Fibroblast of mammary gland (primary cell): ENCODE measurements around the gene TBL1X.

Experiments
- DNase-seq: peaks from one replicate; pipeline ENCODE4 v3.0.0-alpha.2; 2010; ENCODE audit warnings: low read depth
- H3K4me3 ChIP-seq: 2 replicates; pipeline ENCODE4 v1.5.1; 2011; ENCODE audit warnings: low read depth, mild to moderate bottlenecking, low read length, moderate library complexity; ENCODE audit not compliant: control insufficient read depth
- TF ChIP-seq, protein P1 (sequence below): conservative IDR thresholded peaks from 2 replicates; pipeline ENCODE4 v1.5.1; 2011; ENCODE audit warnings: low read depth, low read length, inconsistent platforms; ENCODE audit not compliant: control insufficient read depth, insufficient read depth

TBL1X gene

DNA sequence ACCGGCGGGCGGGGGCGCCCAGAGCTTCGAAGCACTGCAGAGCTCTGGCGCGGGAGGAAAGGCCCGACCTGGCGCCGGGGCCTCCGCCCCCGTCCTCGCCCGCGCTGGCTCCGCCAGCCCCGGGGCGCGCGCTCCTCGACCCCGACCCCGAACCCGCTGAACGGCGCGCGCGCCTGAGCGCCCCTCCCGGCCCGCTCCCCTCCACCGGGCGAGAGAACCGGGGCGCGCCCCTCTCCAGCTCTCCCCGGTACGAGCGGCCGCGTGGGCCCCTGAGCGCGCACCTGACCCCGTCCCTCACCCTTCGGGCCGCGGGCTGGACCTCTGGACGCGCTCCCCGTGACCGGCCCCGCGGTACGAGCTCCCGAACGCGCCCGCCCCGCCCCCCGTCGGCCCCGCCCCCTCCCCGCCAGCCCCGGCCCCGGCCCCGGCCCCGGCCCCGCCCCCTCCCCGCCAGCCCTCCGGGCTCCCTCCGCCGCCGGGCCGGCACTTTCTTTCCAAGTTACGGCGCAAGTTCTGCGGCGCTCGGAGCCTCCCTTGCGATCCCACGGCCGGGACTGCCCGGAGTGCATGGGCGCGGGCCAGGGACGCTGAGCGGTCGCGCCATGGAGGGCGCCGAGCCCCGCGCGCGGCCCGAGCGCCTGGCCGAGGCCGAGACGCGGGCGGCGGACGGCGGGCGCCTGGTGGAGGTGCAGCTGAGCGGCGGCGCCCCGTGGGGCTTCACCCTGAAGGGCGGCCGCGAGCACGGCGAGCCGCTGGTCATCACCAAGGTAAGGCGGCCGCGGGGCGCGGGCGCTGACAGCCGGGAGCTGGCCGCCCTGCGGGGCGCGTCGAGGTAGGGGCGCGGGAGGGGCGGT lies 321.3 kb downstream of the TBL1X start, which contains the start of gene SHROOM2:
TSS of gene SHROOM2 (plus strand) at position 486 of the 854 bp plus-strand sequence. CDS start at position 603, 117 bp downstream.
- H3K4me3 ChIP-seq: no peak within 1 kb of the TSS
- TF ChIP-seq, protein P1, sequence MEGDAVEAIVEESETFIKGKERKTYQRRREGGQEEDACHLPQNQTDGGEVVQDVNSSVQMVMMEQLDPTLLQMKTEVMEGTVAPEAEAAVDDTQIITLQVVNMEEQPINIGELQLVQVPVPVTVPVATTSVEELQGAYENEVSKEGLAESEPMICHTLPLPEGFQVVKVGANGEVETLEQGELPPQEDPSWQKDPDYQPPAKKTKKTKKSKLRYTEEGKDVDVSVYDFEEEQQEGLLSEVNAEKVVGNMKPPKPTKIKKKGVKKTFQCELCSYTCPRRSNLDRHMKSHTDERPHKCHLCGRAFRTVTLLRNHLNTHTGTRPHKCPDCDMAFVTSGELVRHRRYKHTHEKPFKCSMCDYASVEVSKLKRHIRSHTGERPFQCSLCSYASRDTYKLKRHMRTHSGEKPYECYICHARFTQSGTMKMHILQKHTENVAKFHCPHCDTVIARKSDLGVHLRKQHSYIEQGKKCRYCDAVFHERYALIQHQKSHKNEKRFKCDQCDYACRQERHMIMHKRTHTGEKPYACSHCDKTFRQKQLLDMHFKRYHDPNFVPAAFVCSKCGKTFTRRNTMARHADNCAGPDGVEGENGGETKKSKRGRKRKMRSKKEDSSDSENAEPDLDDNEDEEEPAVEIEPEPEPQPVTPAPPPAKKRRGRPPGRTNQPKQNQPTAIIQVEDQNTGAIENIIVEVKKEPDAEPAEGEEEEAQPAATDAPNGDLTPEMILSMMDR: no peak
- DNase-seq: no peak

DNA sequence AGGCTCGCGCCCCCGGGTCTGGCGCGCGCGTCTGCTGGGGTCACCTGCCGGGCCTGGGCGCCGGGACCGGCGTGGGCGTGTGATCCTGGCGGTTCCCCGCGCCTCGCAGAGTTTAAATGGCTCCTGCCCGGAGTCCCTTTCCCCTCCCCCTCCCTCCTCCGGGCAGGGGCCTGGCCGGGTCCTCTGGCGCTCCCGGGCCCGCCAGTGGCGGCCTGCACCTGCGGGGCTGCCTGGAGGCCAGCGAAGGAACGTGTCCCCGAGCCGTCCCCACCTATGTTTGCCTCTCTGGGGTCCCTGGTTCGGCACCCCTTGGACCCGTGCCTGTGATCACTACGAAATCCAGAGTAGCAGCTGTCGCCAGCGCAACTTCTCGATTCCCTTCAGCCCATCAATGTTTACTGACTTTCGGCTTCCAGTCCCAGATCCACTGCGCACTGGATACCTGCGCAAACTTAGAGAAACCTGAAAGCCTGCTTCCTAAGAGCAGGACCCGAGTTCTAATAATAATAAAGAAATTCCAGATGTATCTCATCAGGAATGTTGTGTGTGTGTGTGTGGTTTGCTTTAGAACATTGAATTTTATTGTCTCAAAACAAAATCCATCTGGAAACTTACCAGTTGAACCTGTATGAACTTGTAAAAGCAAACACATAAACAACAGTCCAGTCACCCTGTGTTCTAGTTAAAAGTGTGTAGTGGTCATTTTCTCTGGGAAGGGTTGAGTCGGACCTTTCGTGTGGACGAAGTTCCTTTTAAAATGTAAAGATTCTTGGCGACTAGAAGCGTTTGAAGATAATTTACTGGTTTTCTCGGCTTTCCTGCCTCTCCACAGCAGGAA lies 322.2 kb downstream of the TBL1X start:
- TF ChIP-seq, protein P1: no peak
- H3K4me3 ChIP-seq: no peak overlapping the region

DNA sequence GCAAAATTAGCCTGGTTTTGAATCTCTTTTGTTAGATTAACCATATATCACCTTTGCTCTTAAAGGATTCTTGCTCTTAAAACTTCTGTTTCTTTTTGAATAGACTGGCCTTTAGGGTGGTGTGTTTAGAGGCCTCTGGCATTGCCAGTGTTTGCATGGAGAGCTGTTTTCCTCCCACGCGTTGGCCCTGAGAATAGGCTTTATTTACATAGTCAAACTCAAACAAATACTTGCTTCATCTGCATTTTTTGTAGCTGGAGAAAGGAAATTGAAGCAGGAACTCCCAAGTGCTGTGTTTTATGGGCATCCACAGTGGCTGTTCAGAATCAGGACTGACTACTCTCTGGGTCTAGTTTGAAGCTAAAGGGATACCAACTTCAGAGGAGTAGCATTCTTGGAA lies 324.1 kb downstream of the TBL1X start:
- no peak overlapping the region for H3K4me3 ChIP-seq
- TF ChIP-seq, protein P1: no peak
- no peak for DNase-seq

More for the DNA sequence above, 322.2 kb downstream of the TBL1X start:
- DNase-seq: no peak

DNA sequence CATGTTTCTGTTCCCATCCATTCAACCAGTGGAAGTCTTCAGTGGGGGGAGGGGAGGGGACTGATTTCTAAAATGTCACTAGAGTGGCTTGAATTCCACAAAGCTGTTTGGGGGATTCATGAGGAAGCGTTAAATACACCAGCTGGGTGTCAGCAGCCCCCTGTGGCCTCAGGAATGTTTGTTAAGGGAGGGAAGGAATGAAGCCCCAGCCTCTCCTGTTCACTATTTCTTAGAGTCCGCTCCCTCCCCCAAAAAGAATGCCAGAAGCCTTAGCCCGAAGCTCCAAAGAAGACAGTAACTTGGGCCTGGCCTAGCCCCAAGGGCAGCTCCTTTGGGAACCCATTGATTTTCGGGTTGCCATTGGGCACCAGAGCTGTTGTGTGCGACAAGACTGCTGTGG lies 324.7 kb downstream of the TBL1X start:
- no peak overlapping the region for H3K4me3 ChIP-seq
- DNase-seq: no peak
- TF ChIP-seq, protein P1: no peak
